Natural killer cell (primary cell): Measurements from ENCODE around the gene CD79A. TPM values are rescaled to one million over a fixed set of nuclear protein-coding genes. Genes with fewer than 3 reads are reported as not detected.

Experiments used
- ATAC-seq, 3 donors: fragments of 150-1000 bp in 2 of 3; fragments of 200-7000 bp in 1 of 3; cut with Tn5 transposase; 1 replicate in 1 of 3; 2 replicates in 2 of 3; pipeline ENCODE4 v1.10.0; 2021; ENCODE audit warnings: mild to moderate bottlenecking in 2 of 3, moderate library complexity in 2 of 3
- DNase-seq, 2 donors: peaks; one replicate each; pipeline versions ENCODE4 v3.0.0 to v3.0.0-alpha.2; 2013 to 2021; ENCODE audit warnings: mixed read lengths in 1 of 2
- H3K27ac ChIP-seq: one replicate; pipeline ENCODE4 v1.5.1; 2013; ENCODE audit warnings: mild to moderate bottlenecking, low read length
- H3K27me3 ChIP-seq: one replicate; pipeline ENCODE4 v1.6.1; 2013; ENCODE audit warnings: low read length; ENCODE audit not compliant: control insufficient read depth, insufficient read depth
- H3K36me3 ChIP-seq: one replicate; pipeline ENCODE4 v1.6.1; 2013; ENCODE audit warnings: low read length; ENCODE audit not compliant: control insufficient read depth, insufficient read depth
- H3K4me1 ChIP-seq: one replicate; pipeline ENCODE4 v1.6.1; 2013; ENCODE audit warnings: low read length; ENCODE audit not compliant: control insufficient read depth, insufficient read depth
- H3K4me3 ChIP-seq: one replicate; pipeline ENCODE4 v1.5.1; 2013; ENCODE audit warnings: low read length
- H3K9me3 ChIP-seq: one replicate; pipeline ENCODE4 v1.6.1; 2013; ENCODE audit warnings: low read length; ENCODE audit not compliant: control insufficient read depth, insufficient read depth
- H3K27ac Mint-ChIP-seq, 2 donors: one replicate each; pipeline ENCODE4 v1.8.0; 2022; ENCODE audit warnings: mild to moderate bottlenecking in 2 of 2, mixed read lengths in 2 of 2, moderate library complexity in 1 of 2
- H3K27me3 Mint-ChIP-seq, 2 donors: one replicate each; pipeline ENCODE4 v1.8.0; 2022; ENCODE audit warnings: low read depth in 2 of 2, mixed read lengths in 2 of 2
- H3K36me3 Mint-ChIP-seq: one replicate; pipeline ENCODE4 v1.8.0; 2022; ENCODE audit warnings: mixed read lengths
- H3K4me1 Mint-ChIP-seq, 2 donors: one replicate each; pipeline ENCODE4 v1.8.0; 2022; ENCODE audit warnings: mixed read lengths in 2 of 2
- H3K4me3 Mint-ChIP-seq: one replicate; pipeline ENCODE4 v1.8.0; 2022; ENCODE audit warnings: mild to moderate bottlenecking, moderate library complexity, mixed read lengths
- H3K9me3 Mint-ChIP-seq, 2 donors: one replicate each; pipeline ENCODE4 v1.8.0; 2022; ENCODE audit warnings: mixed read lengths in 2 of 2
- WGBS: methylation state at CpG from one replicate; pipeline ENCODE4 v1.1.7; 2013; ENCODE audit warnings: missing lambda C conversion rate; ENCODE audit not compliant: insufficient coverage; 5-methylcytosine and 5-hydroxymethylcytosine counted together
- intact Hi-C: fragments of 100-400 bp; cut with micrococcal nuclease; formaldehyde crosslinking; loops from one replicate; pipeline ENCODE4 v1.14.2; 2022
- total RNA-seq, 4 donors: library from RNA; stranded (reverse); fragments of 120-200 nt in 1 of 4; gene quantifications; one replicate each; pipeline versions ENCODE4 v1.2.3 to v1.2.4, GENCODE V29; 2013 to 2022
- TF ChIP-seq, protein P1 (sequence below): fragments of 200-600 bp; IDR thresholded peaks from one replicate; pipeline ENCODE4 v1.8.0; 2022; ENCODE audit warnings: antibody characterized with exemption

CD79A gene
- total RNA-seq, 3 donors from 2014 or later (not counting 1 experiment from before 2014, with no cell fraction given), result 5.6 to 35.5 (median 6.0) TPM

DNA sequence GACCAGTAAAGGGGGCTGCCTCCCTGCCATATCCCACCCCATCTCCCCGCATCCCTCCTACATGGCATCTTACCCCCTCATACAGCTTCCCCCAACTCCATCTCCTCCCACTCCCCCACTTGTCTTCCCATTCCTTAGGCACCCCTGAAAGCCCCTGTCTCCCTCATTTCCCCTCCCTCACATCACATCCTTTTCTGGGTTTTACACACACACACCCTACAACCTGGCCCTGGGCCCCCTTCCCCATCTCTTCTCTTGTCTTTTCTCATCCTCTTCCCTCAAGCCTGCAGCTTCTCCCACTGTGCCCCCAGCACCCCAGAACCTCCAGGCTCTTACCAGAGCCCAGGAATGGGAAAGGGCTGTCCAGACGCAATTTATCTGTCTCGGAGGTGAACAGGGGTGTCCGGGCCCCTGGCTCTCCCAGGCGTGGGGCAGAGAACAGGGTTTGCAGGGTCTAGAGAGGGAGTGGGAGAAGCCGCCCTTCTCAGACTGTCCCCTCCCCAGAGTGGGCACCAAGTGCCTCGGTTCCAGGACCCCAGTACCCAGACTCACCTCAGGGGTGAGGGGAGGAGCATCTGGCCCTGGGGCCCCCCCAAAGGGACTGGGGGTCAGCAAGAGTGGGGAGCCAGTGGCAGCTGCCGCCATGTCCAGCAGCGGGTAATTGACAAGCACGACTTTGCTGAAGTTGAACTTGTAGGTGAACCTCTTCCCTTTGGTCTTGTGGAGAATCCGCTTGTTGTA is 31.8 kb downstream of the CD79A start:
- H3K4me1 Mint-ChIP-seq, result peaks cover 32 to 44% of the 10 kb centered on the region in 2 donors

DNA sequence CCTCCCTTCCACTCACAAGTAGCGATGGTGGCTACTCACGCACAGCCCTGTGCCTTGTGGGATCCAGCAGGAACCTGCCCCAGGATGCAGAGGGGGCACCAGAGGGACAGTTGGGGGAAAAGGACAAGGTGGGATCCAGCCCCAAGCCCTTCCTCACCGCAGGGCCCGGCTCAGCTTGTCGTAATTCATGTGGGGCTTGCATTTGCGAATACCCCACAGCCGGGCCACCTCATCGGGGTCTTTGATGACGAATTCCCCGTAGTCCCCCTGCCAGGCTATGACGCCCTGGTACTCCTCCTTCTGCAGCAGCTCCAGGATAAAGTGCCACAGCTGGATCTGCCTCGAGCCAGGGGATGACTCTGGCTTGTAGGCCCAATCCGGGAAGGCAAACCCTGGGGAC is 32.6 kb downstream of the CD79A start:
- no peak overlapping the region for H3K27ac ChIP-seq
- no peak overlapping the region for H3K4me3 ChIP-seq
- WGBS, result 88% methylated on average over 13 of the region's 13 CpGs
- peaks cover 21% of the 10 kb centered on the region for H3K27me3 ChIP-seq
- Mint-ChIP-seq H3K4me3 (no peak overlapping the region), H3K27me3 (peaks cover 0 to 18% of the 10 kb centered on the region in 2 donors), H3K27ac (peak overlapping the region; percentile 45 to 84), H3K36me3 (no peaks in the 10 kb centered on the region), H3K4me1 (peaks cover 32 to 38% of the 10 kb centered on the region in 2 donors), H3K9me3 (no peaks in the 10 kb centered on the region)
- TF ChIP-seq, protein P1, sequence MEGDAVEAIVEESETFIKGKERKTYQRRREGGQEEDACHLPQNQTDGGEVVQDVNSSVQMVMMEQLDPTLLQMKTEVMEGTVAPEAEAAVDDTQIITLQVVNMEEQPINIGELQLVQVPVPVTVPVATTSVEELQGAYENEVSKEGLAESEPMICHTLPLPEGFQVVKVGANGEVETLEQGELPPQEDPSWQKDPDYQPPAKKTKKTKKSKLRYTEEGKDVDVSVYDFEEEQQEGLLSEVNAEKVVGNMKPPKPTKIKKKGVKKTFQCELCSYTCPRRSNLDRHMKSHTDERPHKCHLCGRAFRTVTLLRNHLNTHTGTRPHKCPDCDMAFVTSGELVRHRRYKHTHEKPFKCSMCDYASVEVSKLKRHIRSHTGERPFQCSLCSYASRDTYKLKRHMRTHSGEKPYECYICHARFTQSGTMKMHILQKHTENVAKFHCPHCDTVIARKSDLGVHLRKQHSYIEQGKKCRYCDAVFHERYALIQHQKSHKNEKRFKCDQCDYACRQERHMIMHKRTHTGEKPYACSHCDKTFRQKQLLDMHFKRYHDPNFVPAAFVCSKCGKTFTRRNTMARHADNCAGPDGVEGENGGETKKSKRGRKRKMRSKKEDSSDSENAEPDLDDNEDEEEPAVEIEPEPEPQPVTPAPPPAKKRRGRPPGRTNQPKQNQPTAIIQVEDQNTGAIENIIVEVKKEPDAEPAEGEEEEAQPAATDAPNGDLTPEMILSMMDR, result no peak
- intact Hi-C loops, result no loop called here
- no peak for DNase-seq
- H3K4me1 ChIP-seq, result peaks cover 40% of the 10 kb centered on the region
- peaks cover 32% of the 10 kb centered on the region for H3K36me3 ChIP-seq
- ATAC-seq, result no peak
- H3K9me3 ChIP-seq, result no peaks in the 10 kb centered on the region

More for the DNA sequence above, 31.8 kb downstream of the CD79A start:
- peaks cover 0 to 12% of the 10 kb centered on the region in 2 donors for H3K27me3 Mint-ChIP-seq
- no peak overlapping the region for H3K4me3 Mint-ChIP-seq
- Histone ChIP-seq H3K4me3 (no peak overlapping the region), H3K4me1 (peaks cover 41% of the 10 kb centered on the region), H3K36me3 (peaks cover 40% of the 10 kb centered on the region), H3K27me3 (peaks cover 16% of the 10 kb centered on the region), H3K27ac (no peak overlapping the region), H3K9me3 (no peaks in the 10 kb centered on the region)
- DNase-seq (no peak), ATAC-seq (no peak)
- WGBS, result 91% methylated on average over 11 of the region's 11 CpGs
- intact Hi-C loops, result no loop called here
- TF ChIP-seq, protein P1, result no peak
- H3K36me3 Mint-ChIP-seq, result no peaks in the 10 kb centered on the region
- no peaks in the 10 kb centered on the region for H3K9me3 Mint-ChIP-seq
- peak overlapping the region; percentile 45 to 65 for H3K27ac Mint-ChIP-seq

DNA sequence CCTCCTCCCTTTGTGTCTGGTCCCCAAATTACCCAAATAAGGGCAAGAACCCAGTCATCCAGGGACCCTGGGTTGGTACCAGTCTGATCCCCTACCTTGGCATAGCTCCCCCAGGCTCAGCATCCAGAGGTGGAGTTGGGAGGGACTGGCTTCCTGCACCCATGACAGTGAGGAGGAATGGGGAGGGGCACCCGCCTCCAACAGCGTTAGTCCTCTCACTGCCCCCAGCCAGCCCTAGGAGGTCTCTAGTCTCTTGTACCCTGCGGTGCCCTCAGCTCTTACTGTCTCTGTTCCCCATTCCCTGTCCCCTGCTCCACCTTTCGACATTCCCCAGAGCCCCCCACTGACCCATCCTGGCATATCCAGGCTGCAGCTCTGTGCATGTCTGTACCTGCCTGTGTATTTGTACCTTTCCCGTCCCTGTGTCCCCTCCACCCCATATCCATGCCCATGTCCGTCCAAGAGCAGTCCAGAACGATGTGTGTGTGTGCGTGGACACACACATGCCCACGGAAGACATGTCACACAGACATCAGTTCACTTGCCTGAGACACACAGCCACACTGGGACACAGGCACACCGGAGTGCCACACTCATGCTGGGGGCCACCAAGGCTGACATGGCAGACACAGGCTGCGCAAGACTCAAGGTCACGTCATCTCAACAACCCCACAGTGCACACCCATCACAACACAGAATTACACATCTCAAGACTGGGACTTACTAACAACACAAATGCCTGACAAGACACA is 33.3 kb downstream of the CD79A start:
- no peak overlapping the region for H3K4me3 Mint-ChIP-seq
- intact Hi-C loops, result no loop called here

More for the DNA sequence above, 33.3 kb downstream of the CD79A start:
- 77% methylated on average over 12 of the region's 12 CpGs for WGBS
- H3K27me3 Mint-ChIP-seq, result peaks cover 0 to 18% of the 10 kb centered on the region in 2 donors
- no peak overlapping the region for H3K4me3 ChIP-seq
- no peaks in the 10 kb centered on the region for H3K9me3 Mint-ChIP-seq
- H3K36me3 Mint-ChIP-seq, result no peaks in the 10 kb centered on the region
- H3K27me3 ChIP-seq, result peaks cover 25% of the 10 kb centered on the region
- TF ChIP-seq, protein P1, result no peak
- H3K4me1 ChIP-seq, result peaks cover 40% of the 10 kb centered on the region
- H3K36me3 ChIP-seq, result peaks cover 25% of the 10 kb centered on the region
- H3K27ac ChIP-seq, result no peak overlapping the region
- DNase-seq (peak in 1 of 2 donors; percentile 41), ATAC-seq (peak in 1 of 3 donors; percentile 9)
- H3K9me3 ChIP-seq, result no peaks in the 10 kb centered on the region
- H3K27ac Mint-ChIP-seq, result peak overlapping the region; percentile 45 to 84
- peaks cover 32% of the 10 kb centered on the region in 2 donors for H3K4me1 Mint-ChIP-seq
